Endometrium (tissue), 2 donors: ENCODE data around the gene SCNN1B.
"Not testable (repeated sequence)": the region's sequence is repeated elsewhere in the genome, so short reads cannot be mapped to it uniquely, and the experiment has no call there.

Experiments used
- FAIRE-seq: peaks from 2 replicates; lab custom pipeline; 2012; peaks lifted over from hg19 to GRCh38; lab: Jason Lieb, UNC
- donor health status: control.
- donor health status: control.

Gene SCNN1B

GRCh38 chr16:23355106-23355670 lies 53.1 kb downstream of the SCNN1B start:
- no peak for FAIRE-seq

DNA sequence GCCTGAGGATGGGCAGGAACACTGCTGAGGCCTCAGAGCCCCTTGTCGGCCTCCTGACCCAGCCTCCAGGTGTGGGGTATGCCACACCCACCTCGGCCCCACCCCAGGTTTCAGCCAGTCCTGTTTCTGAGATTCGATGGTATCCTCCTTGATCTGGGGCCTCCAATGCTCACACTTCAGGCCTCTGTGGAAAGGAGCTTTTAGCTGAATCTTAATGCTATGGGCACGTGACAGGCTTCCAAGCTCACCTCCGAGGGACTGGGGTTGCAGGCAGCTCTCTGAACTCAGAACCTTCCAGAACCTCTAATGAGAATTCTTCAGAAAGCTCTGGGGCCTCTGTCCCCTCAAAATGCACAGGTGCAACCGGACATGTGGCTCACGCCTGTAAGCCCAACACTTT lies 54.8 kb downstream of the SCNN1B start:
- no peak for FAIRE-seq

DNA sequence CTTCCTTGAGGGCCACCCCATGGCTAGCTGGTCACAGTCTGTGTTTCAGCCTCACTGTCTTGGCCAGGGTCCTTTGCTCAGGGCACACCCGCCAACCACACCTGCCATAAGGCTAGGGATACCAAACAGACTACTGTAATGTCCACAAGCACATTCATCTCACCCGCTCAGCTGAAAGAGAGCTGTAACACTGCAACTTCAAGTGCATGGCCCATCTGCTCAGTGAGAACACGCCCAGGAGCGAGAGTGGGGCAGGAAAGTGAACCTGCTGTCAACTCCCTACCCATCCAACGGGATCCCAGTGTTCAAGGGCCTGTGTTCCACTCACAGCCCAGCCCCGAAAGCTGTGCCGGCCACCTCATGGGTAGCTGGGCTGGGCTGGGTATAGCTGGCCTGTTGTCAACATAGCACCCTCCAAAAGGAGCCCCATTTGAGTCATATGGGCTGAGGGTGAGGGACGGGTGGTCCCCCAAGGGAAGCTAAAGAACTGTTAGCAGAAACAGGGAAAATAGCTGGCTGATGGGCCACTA lies 55.7 kb downstream of the SCNN1B start:
- no peak for FAIRE-seq

GRCh38 chr16:23359092-23359760 lies 57.1 kb downstream of the SCNN1B start:
- no peak for FAIRE-seq

GRCh38 chr16:23362460-23363317 lies 60.6 kb downstream of the SCNN1B start:
- no peak for FAIRE-seq

DNA sequence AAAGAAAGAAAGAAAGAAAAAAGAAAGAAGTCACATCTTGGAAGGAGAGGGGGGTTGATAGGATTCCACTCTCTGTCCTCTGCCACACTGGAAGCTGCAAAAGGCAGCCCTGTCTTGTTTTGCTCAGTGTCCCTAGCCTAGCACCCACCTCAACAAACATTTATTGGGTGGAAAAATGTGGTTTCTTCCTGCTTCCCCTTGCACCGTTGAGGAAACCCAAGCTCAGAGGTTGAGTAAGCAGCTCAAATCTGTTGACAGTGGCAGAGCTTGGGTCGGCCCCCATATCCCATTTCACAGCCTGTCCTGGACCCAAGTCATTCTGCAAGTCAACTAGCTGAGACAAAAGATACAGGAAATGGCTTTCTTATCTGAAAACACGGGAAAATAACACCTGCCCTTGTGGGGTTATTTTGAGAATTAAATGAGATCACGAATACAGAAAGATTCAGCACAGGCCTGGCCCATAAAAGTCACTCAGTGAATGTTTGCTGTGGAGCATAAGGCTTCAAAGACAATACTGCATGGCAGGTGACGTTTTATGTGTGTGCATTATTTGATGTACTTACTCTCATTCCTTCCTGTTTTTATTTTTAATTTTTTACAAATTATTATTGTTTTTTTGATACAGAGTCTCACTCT lies 63.6 kb downstream of the SCNN1B start:
- no peak for FAIRE-seq

GRCh38 chr16:23366341-23366740 lies 64.2 kb downstream of the SCNN1B start:
- FAIRE-seq, result not testable (repeated sequence)

GRCh38 chr16:23367564-23367963 lies 65.5 kb downstream of the SCNN1B start:
- FAIRE-seq, result no peak

- no peak for FAIRE-seq
Measured at GRCh38 chr16:23367988-23368387, 65.9 kb downstream of the SCNN1B start.

DNA sequence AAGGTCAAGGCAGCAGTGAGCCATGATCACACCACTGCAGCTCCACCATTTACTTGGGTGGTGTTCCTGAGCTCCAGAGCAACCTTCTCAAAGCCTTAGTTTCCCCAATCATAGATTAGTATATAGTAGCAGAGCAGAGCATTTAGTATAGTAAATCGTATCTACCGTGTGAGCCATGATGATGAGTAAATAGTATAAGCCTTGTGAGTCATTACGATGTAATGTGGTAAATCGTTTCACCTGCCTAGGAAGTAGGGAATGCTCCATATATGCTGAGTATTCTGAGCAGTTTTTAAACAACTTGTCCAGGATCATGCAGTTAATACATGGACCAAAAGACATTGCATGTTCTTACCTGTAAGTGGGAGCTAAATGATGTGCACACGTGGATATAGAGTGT lies 66.4 kb downstream of the SCNN1B start:
- no peak for FAIRE-seq

DNA sequence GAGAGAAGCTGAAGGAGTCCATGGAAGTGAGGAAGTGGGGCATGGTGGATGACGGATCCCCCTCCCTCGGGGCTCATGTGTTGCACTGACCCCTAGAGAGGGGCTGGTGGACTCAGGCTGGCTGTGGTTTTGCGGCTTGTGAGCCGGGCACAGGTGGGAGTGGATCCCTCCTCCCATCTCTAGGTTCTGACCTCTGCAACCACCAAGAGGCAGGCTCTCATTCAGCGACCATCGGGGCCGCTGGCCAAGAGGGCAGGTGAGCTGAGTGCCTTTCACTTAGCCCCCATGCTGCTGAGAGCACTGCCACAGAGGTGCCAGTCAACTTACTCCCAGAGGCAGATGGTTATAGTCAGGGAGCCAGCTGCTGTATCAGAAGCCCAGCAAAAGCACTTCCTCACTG lies 67.3 kb downstream of the SCNN1B start:
- FAIRE-seq, result no peak

DNA sequence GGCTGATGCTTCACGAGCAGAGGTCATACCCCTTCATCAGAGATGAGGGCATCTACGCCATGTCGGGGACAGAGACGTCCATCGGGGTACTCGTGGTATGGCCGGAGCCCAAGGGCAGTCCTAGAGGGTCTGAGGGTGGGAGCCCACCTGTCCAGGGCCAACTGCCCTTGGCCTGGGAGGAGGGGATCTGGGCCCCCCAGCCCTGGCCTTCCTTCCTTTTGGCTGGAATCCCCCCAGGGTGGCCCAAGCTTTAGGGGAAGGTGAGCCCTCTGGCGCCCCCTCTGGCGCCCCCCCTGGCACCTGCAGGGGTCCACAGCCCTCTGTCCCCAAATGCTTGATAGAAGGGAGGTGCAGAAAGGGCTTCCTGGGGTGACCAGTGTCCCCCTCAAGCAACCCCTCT lies 69.3 kb downstream of the SCNN1B start:
- no peak for FAIRE-seq

GRCh38 chr16:23373436-23374219 lies 71.5 kb downstream of the SCNN1B start:
- FAIRE-seq, result no peak

DNA sequence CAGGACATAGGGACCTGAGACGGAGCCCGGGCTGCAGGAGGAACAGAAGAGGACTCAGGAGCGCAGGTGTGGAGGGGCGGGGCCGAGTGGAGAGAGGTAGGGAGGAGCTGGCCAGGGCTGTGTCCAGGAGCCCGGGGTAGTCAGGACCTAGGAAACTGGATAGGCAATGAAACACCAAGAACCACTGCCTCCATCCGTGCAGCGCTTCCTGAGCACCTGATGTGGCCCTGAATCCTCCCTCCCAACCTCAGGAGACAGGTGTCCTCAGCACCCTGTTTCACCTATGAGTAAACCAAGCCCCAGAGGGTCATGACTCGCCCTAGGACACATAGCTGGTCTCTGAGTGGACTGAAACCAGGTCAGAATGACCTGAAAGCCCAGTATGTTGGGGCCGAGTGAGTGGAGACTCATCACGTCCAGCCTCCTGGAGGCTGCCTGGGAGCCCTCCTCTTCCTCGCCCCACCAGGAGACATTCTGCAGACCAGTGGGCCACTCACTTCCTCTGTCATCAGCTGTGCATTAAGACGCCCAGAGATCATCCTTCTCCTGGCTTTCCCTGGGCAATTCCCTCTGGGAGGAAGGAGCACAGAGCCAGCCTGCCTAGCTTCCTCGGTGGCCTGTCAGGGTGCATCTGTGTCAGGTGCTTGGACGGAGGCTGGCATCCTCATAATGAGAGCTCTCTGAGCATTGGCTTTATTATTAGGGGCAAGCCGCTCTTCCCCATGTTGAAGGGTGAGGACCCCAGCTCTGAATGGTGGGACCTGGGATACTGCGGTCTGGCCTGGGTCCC lies 72.8 kb downstream of the SCNN1B start:
- FAIRE-seq, result no peak

GRCh38 chr16:23375643-23376042 lies 73.5 kb downstream of the SCNN1B start:
- FAIRE-seq, result no peak

DNA sequence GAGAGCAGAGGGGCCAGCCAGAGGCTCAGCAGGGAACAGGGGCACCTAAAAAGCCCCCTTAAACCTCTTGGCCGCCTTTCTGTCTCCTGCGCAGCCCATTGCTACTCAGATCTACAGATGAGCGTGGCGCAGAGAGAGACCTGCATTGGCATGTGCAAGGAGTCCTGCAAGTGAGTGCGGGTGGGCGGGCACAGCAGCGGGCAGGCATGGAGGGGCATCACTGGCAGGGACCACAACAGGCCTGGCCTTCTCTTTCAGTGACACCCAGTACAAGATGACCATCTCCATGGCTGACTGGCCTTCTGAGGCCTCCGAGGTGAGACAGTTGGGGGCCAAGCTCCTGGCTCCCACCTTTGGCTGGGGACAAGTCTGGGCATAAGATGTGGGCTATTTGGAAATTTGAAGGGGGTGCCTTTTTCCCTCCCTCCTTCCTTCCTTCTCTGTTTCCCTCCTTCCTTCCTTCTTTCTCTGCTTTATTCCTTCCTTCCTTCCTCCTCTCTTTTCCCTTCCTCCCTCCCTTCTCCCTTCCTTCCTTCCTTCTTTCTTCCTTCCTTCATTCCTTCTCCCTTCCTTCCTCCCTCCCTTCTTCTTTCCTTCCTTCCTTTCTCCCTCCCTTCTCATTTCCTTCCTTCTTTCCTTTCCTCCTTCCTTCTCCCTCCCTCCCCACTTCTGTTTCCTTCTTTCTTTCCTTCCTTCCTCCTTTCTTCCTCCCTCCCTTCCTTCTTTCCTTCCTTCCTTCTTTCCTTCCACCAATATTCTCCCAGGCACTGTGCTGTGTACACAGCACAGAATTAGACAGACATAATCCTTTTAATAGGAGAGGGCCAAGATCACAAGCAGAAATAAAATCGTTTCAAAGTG lies 75.2 kb downstream of the SCNN1B start:
- no peak for FAIRE-seq

DNA sequence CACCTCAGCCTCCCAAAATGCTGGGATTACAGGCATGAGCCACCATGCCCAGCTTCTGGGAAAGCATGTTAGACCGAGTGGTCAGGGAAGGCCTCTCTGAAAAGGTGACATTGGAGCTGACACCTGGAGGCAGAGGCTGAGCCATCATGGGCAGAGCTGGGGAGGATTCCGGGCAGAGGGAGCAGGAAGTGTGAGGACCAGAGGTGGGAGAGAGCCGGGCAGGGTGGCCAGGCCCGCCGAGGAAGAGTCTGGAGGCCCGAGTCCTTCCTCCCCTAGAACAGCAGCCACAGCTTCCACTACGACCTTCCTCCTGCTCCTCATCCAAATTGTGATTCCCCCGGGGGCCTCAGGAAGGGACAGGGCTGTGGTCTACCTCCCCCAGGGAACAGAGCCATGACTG lies 76.2 kb downstream of the SCNN1B start:
- FAIRE-seq, result no peak

DNA sequence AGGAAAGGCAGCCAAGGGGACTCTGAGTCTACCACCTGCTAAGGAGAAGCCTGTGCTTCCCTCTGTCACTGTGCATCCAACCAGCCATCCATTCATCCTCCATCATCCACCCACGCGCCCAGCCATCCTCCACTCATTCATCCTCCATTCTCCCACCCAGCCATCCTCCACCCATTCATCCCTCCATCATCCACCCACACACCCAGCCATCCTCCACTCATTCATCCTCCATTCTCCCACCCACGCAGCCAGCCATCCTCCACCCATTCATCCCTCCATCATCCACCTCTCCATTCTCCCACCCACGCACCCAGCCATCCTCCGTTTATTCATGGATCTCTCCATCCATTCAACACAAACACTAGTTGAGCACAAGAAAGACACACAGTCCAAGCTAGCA lies 76.8 kb downstream of the SCNN1B start:
- FAIRE-seq, result no peak

DNA sequence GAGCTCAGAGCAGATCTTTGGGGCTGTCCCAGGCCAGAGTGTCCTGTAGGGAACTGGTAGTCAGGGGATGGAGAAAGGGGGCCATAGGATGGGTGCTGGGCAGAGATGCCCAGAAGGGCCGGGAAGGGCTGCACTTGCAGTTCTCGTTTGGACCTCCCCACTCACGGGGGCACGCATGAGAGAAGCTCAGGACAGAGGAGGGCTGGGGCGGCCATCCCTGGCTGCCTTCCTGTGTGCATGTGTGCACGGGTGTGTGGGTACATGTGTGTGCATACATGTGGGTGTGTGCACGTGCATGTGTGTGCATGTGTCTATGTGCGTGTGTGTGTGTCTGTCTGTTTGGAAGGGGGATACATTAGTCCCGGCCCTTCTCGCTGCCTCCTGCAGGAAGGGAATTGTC lies 77.6 kb downstream of the SCNN1B start:
- FAIRE-seq, result no peak

DNA sequence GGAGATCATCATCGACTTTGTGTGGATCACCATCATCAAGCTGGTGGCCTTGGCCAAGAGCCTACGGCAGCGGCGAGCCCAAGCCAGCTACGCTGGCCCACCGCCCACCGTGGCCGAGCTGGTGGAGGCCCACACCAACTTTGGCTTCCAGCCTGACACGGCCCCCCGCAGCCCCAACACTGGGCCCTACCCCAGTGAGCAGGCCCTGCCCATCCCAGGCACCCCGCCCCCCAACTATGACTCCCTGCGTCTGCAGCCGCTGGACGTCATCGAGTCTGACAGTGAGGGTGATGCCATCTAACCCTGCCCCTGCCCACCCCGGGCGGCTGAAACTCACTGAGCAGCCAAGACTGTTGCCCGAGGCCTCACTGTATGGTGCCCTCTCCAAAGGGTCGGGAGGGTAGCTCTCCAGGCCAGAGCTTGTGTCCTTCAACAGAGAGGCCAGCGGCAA lies 78.4 kb downstream of the SCNN1B start:
- no peak for FAIRE-seq
